HG03097 (cell line): Measurements from ENCODE around the gene RBCK1.
"Not testable (repeated sequence)": the region's sequence is repeated elsewhere in the genome, so short reads cannot be mapped to it uniquely, and the experiment has no call there.

Experiments used
- ATAC-seq: cut with Tn5 transposase; IDR thresholded peaks from one replicate; pipeline ENCODE4 v1.9.1; 2021; ENCODE audit not compliant: unreplicated experiment, low FRiP score

RBCK1 gene

DNA sequence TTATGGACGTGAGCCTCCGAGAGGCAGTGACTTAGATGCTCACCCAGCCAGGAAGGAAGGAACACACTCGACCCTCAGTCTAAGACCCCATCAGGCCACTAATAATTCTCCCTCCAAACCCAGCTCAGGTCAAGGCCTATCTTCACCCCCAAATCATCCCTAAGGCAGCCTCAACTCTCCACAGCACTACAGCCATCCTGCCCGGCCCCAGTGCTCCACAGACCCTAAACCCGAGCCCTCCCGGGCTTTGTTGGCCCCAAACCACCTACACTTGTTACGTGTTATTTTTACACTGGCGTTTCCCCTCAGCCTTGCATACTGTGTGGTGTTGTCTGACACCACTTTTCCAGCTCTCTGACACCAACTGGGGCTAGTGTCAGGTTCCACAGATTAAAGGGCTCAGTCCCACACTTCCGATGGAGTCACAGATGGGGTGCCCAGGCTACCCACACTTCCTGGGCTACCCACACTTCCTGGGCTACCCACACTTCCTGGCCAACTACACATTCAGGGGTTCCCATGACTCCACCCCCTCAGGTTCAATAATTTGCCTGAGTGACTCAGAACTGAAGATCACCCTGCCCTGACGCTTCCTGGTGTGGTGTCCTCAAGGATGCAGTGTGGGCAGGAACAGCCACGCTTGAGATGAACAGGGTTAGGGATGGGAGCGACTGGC lies 25.3 kb downstream of the RBCK1 start:
- ATAC-seq, result peak; percentile 74

DNA sequence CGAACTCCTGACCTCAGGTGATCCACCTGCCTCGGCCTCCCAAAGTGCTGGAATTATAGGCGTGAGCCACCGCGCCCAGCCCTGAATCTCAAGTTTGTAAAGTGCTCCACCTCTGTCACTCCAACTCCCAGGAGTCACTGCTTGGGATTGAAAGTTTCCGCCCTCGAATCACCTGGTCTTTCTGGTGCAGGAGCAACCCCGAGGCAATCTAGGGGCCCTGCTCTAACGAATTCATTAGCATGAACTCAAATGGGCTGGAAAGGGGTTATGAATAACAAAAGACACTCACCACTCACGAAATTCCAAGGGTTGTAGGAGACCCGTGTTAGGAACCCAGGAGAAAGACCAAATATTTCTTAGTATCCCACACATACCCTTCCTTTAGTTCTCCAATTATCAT lies 26.1 kb downstream of the RBCK1 start:
- no peak for ATAC-seq

DNA sequence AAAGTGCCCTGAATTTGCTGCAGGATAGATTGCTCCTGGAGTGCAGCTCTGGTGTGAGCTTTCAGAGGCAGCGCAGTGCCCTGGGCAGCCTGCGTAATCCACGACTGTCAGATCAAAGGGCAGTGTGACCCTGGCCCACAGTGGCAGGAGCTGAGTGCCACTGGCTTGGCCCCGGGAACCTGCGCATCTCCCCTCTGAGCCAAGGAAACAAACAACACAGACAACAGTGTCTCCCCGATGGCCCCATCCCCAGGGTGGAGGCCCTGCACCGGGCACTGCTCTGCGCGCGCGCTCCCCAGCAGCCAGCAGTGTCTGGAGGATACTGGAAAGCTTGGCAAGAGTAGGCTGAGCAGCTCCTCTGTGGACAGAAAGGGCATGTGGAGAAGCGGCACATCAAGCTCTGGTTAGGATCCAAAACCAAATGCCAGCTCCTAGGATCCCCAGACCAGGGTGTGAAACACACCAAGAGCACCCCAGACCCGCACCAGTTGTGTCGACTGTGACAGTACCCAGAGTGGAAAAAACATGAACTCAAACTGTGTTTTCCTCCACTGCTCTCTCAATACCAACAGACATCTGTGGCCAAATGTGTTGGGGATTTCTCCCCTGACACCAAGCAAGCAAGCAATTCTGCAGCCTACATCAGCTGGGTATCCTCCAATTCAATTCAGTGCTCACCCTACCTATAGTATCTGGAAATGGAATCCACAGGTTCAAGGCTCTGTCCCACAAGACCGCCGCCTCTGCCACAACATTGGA lies 26.7 kb downstream of the RBCK1 start:
- no peak for ATAC-seq

DNA sequence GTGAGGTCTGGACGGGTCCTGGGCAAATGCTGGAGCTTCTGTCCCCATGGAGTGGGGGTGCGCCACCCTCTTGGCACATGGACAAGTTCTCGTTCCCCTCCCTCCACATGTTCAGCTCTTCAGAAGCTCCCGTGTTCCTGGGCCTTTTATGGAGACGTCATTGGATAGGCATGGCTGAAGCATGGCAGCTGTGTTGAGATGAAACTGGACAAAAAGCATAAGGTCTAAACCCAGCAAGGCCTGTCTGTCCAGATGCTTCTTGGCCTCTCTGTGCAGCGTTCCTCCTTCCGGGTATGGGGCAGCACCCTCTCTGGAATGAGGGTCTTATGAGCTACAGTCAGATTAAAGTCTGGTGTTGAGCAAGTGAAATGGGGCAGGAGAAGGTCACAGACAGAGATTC lies 27.5 kb downstream of the RBCK1 start:
- ATAC-seq, result no peak

DNA sequence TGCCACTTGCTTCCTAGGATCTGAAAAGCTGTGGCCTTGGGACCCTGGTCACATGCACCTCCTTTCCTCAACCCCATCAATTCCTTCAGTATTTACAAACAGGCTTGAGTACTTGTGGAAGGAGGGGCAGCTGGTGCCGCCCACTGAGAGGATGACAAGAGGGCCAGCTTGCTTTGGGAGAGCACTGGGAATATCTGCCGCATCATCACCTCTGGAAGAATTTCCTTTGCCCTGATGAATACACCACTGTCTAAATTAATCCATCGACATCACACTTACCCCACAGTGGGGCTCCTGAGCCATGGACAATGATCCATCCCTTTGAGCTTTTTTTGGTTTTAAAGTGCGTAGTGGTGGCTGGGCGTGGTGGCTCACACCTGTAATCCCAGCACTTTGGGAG lies 28.4 kb downstream of the RBCK1 start:
- ATAC-seq, result no peak

DNA sequence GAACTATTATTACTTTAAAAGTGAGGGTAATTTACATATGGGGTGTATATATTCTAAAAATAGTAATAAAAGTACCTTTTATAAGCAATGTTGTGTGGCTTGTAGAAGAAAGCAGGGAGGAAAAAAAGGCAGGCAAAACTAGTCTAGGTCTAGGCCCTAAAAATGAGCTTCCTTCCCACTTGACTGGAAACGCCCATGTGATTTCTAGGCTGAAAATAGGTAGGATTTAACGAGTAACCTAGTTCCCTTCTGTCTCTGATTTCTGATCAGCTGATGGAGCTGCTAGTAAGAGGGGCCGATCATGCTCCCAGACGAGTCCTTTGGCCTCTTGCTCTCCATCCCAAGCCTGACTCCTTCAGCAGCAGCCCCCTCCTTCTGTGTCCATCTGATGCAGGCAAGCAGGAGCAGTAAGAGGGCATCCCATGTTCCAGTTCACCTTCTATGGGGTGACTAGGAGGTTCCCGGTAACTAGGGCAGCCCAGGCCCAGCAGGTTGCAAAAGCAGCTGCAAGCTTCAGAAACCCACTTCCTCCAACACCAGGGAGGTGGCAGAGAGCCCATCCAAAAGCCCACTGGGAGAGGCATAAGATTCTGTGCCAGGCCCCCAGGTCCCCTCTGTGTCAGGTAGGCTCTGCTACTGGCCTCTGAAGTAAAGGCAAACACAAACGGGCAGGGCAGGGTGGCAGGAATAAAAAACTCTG lies 29.8 kb downstream of the RBCK1 start:
- ATAC-seq, result no peak

DNA sequence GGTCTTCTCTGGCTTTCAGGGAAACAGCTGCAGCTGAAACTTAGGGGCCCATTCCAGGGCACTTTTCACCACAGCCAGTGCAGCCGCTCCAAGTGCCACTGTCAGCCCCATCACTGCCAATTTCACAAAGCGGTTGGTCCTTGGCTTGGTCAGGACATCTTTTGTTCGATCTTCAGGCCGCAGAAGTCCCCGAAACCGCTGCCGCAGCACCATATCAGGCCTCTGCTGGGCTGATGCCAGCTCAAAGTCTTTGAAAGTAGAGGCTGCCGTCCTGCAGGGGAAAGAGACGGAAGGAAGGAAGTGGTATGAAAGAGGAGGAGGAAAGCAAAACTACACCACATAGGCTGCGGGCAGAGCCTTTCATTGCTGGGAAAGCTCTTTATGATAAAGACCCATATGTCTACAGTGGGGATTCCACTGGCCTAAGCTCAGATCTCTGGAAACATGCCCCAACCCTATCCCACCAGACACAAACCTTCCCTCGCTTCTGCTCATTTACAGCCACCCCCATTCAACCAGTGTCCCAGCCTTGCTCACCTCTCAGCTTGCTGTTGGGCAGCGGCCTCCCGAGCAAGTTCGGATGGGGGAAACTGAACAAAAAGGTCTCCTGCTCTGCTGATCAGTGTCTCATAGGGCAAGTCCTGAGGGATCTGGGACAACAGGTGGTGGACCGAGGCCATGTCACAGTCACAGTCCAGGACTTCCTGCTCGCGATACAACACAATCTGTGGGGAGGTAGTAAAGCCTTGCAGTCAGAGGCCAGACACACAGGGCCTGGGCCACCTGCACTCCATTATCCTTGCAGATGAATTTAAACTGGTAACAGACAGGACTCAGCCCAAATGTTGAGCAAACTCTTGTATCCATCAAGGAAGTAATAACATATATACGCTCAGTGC lies 30.7 kb downstream of the RBCK1 start:
- no peak for ATAC-seq

DNA sequence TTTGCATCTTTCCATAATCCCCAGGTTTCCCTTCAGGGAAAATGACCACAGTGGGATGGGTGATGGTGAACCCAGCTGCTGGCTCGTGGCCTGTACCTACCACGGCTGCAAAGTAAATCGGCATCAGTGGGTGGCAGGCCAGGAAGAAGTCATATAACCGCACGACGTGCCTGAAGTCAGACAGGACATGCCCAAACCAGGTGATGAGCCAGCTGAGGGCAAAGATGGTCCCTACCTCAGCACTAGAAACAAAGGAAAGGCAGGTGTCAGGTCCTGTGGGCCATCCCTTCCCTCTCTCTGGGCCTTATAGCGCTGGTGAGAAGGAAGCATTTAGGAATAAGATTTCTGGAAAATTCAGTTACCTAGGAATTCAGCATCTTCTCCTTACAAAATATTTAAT lies 32.0 kb downstream of the RBCK1 start:
- ATAC-seq, result no peak

DNA sequence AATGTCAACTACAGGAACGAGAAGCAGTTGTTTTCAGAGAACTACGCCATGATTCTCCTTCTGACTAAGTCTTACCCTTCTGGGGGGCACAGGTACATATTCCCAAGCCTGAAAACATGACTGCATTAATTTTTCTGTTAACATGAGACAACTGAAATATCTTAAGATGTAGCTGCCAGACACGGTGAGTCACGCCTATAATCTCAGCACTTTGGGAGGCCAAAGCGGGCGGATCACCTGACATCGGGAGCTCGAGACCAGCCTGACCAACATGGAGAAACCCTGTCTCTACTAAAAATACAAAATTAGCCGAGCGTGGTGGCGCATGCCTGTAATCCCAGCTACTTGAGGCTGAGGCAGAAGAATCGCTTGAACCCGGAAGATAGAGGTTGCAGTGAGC lies 32.5 kb downstream of the RBCK1 start:
- ATAC-seq, result no peak

DNA sequence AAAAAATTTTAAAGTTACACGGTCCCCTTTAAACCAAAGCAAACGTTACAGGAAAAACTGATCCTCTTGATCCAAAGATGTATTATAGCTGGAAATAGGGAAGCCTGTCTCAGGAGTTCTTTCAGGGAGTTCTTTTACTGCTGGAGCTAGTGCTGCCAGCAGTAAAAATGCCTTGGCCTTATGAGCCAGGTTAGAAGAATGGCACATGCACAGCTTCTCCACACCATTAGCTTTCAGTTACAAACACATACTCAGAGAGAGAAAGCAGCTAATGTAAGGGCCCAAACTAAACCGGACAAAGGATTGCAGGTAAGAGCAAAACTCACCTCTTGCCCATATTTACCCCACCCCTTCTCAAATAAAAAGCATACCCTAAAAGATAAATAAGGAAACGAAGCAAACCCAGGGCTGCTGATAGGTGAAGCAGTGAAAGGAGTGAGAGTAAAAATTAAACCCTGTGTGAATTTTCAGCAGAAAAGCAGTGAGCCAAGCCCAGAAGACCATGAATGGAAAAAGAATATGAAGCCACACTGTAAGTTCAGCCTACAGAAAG lies 35.2 kb downstream of the RBCK1 start:
- no peak for ATAC-seq

DNA sequence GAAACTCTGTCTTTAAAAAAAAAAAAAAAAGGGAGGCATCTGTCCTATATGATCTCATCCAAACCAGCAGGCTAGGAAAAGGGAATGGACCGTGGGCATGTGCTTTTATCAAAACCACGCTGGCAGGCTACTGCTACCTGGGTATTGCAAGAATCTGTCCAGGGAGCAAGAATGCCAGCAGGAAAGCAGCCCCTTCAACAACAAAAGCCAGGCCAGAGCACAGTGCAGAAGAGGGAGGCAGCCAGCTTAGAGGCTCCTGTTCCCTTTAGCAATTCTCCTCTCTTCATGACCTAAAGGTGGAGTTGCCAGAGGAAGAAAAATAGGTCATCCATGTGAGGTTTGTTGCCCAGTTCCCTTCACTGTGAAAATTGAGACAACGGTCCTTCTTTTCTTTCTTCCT lies 36.0 kb downstream of the RBCK1 start:
- no peak for ATAC-seq

DNA sequence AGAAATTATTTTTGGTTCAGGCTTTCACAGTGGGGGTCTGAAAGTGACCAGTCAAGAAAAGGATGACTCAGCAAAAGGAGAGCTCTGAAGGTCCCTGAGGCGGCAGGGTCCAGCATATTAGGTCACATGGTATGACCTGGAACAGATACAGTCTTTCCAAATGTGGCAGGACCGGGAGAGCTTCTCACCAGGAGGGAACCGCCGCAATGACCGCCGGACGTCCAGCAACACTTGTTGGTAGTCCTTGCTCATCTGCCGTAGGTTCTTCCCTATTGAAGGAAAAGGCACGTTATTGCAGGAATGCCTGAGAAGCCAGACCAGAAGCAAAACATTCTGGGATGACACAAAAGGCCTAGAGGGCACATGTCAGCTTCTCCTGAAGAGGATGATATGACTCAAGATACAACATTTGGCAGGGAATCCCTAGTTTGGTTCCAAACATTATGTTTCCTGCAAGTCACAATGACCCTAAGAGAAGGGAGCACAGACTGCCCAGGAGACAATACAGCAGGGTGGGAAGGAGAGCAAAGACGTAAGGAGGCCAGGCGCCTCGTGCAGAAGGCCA lies 36.8 kb downstream of the RBCK1 start:
- no peak for ATAC-seq

DNA sequence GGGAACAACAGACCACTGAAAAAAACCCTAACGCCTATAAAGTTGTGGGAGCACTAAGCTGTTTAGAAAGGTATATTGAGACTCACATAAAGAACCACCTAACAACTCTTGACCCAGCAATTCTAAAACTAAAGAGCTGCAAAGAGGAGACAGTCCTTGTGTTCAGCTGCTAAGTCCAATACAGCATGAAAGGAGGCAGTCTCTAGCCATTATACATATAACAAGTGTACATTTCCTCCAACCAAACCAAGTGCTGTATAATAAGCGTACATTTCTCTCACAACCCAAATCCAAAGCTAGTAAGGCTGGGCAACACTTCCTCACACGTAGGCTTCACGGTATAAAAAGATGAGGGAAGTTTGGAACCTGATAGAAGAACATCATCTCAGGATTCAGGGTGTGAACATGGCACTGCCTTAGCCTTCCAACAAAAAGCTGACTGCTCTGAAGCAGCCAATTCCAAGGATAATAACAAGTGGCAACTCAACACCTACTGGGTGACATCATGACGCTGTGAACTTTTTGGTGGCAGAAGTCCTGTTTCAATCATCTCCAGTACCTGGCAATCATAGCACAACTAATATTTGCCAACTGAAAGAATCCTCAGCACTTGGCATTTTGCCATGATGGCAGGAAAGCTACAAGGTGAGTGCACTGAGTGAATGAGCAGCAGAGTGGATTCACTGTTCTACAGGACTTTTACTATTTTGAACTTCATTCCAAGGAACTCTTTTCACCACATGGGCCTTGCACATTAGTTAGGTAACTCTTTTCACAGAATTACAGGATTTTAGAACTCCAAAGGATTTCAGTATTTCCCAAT lies 37.6 kb downstream of the RBCK1 start:
- no peak for ATAC-seq

DNA sequence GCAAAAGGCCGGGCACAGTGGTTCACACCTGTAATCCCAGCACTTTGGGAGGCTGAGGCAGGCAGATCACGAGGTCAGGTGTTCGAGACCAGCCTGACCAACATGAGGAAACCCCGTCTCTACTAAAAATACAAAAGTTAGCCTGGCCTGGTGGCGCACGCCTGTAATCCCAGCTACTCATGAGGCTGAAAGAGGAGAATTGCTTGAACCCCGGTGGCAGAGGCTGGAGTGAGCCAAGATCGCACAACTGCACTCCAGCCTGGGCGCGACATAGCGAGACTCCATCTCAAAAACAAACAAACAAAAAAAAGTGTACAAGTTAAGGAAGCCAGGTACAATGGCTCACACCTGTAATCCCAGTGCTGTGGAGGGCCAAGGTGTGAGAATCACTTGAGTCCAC lies 43.9 kb downstream of the RBCK1 start:
- ATAC-seq, result not testable (repeated sequence)

DNA sequence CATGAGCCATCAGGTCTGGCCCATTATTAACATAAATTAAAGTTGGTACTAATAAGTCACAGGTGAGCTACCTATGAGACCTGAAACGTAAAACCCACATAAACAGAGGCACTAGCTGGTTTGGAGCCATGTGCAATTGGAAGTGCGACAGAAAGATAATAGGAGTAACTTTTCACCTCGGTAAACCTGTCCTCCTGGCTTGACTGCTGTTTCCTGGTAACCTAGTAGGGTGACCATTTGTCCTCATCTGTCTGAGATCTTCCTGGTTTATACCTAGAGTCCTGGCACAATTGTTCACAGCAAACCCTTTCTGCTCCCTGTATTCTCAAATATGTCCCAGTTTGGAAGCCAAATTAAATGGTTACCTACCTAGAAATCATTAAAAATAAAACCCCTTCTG lies 46.9 kb downstream of the RBCK1 start:
- ATAC-seq, result no peak

DNA sequence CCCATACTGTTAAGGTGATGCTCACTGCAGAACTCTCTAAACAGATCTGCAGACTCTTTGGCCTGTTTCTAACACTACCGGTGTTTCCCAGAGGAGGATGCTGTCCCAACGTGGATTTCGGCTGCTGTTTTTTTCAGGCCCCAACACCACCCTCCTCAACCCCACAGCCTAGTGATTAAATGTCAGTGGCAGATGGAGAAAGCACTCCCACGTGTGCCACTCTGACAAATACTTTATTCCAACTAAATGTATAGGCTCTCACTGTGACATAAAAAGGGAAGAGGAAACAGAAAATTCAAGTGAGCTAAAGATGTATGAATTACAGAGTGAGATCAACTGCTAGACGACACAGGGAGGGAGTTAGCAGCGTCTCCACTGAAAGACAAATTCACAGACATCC lies 50.7 kb downstream of the RBCK1 start:
- ATAC-seq, result no peak

DNA sequence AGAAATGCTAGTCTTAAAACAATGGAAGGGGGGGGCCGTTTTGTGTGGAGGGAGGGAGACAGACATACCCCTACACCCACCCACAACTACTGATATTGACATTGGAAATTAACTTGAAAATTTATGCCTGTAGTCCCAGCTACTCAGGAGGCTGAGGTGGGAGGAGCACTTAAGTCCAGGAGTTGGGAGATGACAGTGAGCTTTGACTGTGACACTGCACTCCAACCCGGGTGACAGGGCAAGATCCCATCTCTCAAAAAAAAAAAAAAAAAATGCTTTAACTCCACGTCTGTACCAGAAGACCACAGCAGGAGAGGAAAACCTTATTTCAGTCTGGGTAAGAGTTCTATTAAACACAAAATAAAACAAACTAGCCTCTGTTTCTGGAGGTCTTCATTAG lies 52.1 kb downstream of the RBCK1 start:
- no peak for ATAC-seq

DNA sequence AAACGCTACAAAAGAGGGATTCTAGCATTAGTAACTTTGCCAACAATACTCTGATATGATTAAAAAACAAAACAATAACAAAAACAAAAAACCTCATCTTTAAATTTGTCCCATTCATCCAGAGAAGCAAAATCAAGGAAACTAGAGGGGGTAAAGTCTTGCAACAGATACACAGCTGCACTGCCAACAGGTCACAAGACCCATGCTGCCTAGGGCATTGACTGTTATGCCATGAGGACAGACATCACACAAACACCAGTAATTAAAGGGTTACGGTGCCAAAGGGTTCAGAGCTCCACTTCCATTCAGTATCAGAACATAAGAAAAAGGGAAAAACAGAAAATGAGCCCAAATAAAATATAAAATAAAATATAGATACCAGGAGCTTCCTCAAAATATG lies 52.6 kb downstream of the RBCK1 start:
- ATAC-seq, result no peak
